ENCODE measurements around the gene PRKCE.

- no peak for TF ChIP-seq POLR2A (IDR thresholded peaks at IDR 0.05)
- TF ChIP-seq, protein P1, sequence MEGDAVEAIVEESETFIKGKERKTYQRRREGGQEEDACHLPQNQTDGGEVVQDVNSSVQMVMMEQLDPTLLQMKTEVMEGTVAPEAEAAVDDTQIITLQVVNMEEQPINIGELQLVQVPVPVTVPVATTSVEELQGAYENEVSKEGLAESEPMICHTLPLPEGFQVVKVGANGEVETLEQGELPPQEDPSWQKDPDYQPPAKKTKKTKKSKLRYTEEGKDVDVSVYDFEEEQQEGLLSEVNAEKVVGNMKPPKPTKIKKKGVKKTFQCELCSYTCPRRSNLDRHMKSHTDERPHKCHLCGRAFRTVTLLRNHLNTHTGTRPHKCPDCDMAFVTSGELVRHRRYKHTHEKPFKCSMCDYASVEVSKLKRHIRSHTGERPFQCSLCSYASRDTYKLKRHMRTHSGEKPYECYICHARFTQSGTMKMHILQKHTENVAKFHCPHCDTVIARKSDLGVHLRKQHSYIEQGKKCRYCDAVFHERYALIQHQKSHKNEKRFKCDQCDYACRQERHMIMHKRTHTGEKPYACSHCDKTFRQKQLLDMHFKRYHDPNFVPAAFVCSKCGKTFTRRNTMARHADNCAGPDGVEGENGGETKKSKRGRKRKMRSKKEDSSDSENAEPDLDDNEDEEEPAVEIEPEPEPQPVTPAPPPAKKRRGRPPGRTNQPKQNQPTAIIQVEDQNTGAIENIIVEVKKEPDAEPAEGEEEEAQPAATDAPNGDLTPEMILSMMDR (IDR thresholded peaks at IDR 0.05), result no peak
Observed at GRCh38 chr2:45637440-45637839, 14.0 kb upstream of the PRKCE start.

All from body of pancreas (tissue), 4 donors.